HG03025 (cell line): ENCODE data around the gene FBXW11.

Experiments
- ATAC-seq: cut with Tn5 transposase; IDR thresholded peaks from one replicate; pipeline ENCODE4 v1.9.1; 2021; ENCODE audit warnings: mild to moderate bottlenecking, moderate library complexity; ENCODE audit not compliant: unreplicated experiment, low FRiP score

FBXW11 gene

DNA sequence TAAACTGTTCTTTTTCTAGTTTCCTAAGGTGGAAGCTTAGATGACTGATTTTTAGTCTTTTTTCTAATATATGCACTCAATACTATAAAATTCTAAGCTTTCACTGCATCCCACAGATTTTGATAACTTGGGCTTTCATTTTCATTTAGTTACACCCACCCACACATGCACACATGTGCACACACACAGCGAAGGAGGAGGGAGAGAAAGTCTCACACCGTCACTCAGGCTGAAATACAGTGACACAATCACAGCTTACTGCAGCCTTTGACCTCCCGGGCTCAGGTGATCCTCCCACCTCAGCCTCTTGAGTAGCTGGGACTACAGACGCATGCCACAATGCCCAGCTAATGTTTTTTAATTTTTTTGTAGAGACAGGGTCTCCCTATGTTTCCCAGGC lies 124.3 kb downstream of the FBXW11 start:
- ATAC-seq: no peak

DNA sequence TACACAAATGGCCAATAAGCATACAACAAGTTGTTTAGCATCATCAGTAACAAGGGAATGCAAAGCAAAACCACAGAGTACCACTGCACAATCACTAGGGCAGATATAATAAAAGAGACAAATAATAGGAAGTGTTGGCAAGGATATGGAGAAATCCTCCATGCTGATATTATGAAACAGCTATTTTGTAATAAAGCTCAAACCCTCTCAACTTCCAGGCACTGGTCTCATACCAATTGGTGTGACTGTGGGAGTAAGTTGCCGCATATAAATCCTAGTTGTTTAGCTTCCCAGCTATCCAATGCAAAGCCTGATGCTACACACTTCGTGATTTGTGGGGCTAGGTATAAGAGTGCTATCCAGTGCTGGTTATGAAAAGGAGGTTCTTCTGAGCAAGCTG lies 132.2 kb downstream of the FBXW11 start:
- ATAC-seq: no peak

DNA sequence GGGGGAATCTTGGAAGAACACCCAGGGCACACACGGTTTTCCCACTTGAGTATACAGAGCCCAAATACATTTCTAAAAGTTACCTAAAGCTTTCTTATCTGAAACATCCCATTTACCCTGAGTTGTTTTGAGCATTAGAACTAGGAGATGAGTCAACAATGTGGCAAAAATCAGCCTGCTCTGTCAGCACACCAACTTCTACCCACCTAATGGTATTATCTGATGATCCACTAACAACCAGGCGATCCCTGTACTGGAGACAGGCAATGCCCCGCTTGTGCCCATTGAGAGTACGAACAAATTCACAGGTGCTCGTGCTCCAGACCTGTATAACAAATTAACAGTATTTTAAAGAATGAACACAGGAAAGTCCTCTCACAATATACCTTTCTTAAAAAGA lies 133.8 kb downstream of the FBXW11 start:
- ATAC-seq: no peak

DNA sequence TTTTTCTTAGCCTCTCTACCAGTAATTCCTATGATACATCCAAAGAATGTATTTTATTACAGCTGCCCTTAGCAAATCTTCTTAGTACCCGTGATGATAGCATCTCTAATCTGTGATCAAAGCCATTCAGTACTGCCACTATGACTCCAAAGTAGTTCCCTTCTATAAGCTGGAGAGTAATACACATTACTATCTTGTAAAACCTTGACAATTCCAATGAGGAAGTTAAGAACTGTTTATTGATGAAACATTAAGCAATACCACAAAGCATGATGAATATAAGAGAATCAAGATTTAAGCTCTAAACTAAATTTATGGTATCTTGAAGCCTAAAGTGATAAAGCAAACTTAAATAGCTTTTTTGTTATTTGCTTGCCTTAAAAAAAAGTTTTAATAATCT lies 134.7 kb downstream of the FBXW11 start:
- no peak for ATAC-seq

DNA sequence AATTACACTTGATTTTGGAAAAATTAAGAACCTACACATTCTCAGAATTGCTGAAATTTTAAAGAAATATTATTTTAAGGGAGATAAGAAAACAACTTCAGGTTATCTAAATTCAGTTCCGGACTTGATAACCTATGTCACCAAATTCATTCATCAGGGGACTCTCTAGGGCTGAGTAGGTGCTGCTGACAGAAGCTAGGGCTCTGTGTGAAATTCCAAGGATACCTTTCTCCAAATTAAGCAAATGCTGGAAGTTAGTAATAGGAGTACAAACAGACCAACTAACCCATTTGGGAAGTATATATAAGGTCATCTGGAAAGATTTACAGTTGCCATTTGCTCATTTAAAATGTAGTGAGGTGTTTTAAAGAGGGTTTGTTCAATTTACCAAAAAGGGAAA lies 136.5 kb downstream of the FBXW11 start:
- no peak for ATAC-seq

DNA sequence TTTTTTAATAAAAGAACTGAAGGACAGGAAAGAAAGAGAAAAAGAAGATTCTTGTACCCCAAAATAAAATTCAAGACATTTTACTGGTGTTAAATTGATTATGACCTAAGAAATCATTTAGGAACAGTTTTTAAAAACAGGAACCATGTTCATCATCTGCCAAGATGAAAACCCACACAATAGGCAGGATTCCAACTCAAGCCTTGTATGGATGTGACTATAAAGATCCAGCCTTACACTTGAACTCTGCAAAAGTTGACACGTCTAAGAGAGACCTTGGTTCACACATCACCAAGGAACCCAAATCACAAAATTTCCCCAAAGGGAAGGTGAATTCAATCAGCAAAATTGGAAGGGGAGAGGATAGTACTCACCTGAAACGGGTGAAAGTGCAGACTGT lies 138.2 kb downstream of the FBXW11 start:
- ATAC-seq: no peak

DNA sequence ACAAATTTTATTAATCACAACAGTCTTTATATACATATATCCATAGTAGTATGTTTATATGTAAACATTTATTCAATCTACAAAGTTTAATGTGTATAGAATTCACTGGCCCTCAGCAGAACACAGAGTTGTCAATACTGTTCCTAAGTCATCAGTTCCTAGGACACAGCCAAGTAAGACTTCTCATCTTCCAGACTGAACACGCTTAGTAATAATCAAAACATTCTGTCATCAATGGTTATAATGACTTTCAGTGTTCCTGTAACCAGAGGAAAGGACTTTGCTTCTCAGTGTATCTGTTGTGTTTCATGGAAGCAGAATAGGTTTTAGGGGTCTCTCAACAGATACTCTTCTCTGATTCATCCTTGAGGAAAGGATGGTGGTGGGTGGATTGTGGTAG lies 138.7 kb downstream of the FBXW11 start:
- no peak for ATAC-seq

DNA sequence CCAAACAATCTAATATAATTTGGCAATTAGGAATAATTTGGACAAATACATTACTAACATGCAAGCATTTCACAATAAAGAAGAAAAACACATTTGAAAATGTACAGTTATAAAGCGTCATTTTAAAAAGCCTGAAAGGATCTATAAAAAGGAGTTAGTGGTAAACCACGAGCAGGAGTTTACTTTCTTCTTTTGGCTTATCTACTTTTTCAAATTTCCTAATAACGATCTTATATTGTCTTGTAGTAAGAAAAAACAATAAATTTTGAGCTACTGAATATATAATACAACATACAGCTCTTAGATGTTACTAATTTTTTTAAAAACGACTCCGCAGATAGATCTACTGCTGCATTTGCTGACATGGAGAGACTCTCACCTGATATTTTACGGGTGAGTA lies 141.0 kb downstream of the FBXW11 start:
- no peak for ATAC-seq

DNA sequence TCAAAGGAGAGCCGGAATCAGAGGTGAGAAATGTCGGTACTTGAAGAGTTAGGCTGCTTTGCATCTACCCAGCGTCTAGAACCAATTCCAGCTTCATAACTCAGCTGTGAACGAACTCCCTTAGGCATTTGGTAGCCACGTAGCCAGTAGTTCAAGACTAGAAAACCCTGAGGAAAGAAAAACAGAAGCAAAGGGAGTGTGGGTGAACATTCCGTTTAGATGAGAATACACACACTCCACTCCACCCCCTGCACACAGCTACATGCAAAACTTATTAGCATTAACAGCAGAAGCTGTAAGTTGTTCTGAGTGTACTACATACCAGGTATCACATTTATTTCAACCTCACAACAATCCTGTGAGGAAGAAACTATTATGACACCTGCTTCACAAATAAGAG lies 142.5 kb downstream of the FBXW11 start:
- ATAC-seq: no peak

DNA sequence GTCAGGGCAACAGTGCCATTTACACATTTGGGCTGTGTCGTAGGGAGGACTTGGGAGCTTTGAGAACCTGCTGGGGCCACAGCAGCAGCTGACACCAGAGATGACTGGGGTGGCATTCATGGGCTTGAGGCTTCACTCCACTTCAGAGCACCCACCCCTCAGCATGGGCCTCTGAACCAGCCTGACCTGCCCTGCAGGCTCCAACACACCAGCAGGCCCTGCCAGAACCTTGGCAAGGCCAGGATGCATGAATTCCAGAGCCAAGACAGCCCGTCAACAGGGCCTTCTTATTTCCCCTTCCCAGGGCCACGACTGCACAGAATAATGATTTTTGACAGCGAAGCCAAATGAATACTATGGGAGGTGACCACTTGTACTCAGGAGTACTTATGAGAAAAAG lies 143.8 kb downstream of the FBXW11 start:
- no peak for ATAC-seq

DNA sequence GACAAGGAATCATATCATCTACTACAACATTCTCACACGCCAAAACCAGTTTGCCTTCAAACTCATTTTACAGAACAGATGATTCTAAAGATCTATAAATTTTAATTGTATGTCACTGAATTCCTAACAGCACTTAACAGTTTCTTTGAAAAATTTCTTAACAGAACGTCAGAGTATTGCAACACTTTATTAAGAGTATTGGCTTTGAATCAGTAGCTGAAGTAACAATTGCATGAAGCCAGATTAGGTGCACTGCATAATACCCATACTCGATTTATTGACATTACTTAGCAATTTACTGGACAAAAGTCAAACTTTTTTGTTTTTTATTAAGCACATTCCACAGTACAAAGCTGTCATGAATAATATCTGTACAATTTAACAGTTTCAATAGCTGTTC lies 145.1 kb downstream of the FBXW11 start:
- no peak for ATAC-seq

DNA sequence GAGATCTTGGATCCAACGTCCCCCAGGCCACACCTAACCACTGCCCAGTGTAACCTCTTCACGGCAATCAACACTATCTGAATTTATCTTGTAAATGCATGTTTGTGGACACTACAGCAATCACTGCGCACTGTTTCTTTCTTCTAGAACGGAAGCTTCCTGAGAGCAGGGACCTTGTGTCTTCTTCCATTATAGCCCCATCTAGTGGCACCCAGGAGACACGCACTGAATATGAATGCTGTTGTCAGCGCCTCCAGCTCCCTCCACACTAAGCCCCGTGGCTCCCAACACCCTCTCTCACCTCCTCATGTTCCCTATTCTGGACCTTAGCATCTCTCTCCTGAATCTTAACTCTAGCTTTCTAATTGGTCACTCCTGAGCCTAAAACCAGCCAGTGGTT lies 148.1 kb downstream of the FBXW11 start:
- ATAC-seq: no peak

DNA sequence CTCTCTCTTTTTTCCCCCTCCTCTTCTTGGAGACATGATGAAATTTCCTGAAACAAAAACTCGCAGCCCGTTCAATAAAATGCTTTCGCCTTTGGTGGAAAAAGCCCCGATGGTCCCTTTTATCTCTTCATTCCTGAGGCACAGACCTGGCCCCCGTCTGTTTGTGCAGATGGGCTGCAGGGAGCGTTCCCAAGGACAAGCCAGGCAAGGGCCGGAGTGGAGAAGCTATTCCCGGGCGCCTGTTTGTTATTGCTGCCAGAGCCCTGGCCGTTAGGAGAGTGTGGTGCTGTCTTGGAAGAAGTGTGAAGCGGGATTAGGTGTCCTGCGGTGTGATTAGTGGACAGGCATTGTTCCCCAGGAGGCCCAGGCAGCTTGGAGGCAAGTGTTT lies 149.0 kb downstream of the FBXW11 start:
- no peak for ATAC-seq

DNA sequence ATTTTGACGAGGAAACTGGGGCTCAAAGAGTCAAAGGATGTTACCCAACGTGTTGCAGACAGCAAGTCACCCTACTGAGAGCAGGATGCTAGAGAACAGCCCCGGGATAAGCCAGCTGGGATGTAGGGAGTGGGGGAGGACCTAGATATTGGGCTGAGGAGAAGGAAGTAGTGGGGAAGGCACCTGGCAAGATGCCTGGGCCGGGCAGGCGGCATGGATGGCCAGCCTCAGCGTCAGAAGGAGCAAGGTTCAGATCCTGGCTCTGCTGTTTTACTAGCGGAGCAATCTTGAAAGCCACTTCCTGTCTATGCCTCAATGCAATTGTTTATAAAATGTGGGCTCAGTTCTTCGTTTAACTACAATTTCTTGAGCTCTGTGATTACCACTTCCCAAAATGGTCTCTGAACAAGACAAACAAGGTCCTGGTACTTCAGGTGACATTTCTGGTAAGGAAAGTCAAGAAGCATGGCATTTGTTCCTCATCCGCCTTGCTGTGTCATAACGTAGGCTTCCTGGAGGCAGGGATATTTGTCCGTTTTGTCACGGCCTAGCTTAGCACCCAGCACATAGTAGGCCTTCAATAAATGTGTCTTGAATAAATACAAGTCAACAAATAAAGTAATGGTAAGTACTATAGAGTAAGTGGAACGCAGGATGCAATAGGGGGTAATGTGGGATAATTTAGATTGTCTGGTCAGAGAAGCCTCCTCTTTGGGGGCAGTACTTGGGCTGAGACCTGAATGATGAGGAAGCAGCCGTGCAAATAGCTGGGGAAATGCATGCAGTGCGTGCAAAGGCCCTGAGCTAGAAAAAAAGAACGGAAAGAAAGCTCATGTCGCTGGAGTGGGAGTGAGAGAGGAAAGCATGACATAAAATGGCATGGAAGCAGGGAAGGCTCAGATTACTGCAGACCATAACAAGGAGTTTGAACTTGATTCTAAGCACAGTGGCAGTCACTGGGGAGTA lies 150.4 kb downstream of the FBXW11 start:
- no peak for ATAC-seq

DNA sequence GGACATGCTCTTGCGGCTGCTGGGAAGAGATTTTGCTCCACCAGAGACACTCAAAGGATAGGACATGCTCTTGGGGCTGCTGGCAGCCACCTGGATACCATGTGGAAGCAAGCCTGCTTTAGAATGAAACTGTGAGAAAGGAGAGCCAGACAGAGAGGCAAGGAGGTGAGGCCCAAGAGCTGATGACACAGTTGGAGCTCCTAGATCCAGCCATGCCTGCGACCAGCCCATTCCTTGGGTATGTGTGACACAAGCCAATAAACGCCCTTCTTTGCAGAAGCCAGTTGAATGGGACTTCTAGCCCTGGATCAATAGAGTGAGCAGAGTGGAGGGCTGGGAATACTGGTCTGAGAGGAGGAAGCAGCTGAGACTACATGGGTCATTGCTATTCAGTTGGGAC lies 151.2 kb downstream of the FBXW11 start:
- no peak for ATAC-seq

DNA sequence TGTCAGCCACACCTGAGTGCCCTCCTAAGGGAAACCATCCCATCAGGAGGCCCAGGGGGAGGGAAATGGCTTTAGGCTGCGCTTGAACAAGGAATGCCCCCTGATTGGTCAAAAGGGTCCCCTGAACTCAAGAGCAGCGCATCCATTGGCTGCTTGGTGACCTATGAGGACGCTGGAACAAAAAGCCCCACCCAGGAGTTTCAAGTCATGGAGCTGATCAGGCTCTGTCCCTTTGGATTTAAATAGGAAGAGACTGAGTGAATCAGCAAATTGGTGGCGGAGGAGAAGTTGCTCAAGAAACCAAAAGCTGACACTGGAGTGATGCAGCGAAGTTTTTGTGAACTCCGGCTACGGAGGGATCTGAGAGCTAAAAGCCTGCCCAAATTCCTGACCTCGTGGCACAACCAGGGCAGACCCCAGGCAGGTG lies 154.2 kb downstream of the FBXW11 start:
- ATAC-seq: no peak

DNA sequence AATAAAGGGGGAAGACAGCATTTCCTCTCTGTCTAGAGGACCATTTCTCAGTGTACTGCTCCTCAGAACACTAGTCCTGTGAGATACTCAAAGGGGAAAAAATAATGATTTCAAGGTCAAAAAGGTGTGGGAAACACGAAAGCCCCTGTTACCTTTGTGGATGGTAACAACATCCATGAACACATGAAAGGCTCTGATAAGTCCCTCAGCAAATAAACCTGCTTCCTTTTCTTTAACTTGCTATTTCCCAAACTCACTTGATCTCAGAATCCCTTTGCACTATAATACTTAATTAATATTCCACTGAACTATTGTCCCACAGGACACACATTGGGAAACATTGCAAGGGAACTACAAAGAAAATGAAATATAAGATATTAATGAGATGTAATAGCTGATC lies 155.2 kb downstream of the FBXW11 start:
- no peak for ATAC-seq

DNA sequence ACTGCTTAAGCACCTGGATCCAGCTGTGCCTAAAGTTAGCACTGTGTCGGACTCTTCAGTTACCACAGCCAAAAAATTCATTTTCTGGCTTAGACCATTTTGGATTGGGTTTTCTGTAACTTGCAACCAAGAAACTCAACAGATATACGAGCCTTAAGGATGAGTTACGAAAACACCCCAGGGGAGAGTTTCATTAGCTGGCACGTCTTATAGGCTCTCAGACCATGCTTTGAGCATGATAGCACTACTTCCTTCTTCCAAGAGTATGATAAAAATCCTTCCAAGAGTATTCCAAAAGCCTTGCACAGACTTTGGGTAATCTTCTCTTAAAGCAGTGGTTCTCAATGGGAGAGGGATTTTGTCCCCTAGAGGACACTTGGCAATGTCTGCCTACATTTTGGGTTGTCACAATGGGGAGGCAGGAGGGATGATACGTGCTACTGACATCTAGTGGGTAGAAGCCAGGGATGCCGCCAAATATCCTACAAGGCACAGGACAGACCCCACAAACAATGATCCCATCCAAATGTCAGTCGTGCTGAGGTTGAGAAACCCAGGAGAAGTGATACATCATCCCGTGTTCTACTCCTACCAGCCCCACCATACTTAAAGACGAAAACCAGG lies 156.0 kb downstream of the FBXW11 start:
- no peak for ATAC-seq

DNA sequence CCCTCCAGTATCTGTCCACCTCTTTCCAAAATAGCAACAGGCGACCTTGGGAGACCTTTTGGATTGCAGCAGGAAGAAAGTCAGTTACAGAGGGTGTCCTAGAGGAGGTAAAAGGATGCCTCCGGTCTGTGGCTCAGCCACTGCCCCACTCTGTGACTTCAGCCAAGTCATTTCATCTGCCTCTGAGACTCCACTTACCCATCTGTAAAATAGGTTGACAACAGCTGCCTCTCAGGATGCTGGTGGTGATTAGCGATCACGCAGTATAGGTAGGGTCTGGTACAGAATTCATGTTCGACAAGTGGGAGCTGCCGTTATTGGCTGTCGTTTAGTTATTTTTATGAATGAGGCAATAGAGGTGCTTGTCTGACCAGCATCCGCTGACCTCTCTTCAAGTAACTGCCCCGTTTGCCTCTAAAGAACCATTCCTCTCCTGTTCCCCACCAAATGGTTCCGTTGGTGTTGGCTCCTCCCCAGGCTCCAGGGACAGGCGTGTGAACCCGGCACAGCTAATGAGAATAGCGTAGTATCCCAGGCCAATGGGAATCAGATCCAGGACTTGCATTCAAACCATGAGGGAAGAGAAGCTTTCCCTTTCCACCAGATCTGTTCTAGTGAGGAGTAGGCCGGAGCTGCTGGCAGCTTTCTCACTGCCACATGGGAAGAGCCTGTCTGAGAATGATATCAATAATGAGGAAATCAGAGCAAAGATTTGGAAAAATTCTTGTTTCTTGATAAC lies 156.7 kb downstream of the FBXW11 start:
- ATAC-seq: no peak

DNA sequence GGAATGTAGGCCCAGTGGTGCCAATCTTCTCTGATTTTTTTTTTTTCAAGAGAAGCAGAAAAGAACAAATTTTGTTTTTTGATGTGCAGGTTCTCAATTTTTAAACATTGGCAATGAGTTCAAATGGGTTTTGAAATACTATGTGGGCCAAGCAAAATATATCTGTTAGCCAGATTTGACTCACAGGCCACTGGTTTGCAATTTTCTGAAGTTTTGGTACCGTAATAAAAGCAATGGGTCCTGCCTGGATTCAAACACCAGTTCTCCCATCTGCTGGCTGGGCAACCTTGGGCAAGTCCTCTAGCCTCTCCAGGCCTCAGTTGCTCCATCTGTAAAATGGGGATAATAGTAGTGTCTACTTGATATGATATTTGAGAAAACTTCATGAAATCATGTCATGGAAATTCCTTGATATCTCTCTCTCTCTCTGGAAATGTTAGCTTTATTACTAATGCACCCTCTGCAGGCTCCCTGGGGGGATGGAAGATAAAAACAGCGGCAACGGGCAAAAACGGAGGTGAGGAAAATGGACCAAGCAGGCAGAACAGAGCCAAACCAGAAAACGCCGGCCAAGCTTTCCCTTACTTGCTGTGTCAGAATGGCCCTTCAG lies 157.4 kb downstream of the FBXW11 start:
- ATAC-seq: no peak

DNA sequence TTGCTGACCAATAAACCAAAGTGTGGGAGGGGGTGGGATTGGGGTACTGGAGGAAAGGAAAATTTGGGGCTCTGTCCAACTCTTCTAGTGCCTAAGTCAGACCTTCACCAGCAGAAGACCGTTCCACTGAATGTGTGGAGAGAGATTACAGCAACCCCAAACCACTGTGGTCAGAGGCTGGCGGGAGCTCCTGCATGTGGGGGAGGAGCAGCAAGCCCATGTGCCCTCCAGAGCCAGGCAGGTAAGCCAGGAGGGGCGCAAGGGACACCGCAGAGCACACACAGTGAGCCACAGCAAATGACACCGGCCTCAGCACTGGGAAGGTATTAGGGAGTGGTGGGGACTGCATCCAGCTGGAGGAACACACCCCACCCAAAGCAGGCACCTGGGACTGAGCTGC lies 158.0 kb downstream of the FBXW11 start:
- ATAC-seq: no peak
